ENCODE measurements around the gene AMIGO1. TPM values are rescaled to one million over a fixed set of nuclear protein-coding genes. Genes with fewer than 3 reads are reported as not detected.

The AMIGO1 gene
- polyA plus RNA-seq, 1 donor = 6.2 TPM

DNA sequence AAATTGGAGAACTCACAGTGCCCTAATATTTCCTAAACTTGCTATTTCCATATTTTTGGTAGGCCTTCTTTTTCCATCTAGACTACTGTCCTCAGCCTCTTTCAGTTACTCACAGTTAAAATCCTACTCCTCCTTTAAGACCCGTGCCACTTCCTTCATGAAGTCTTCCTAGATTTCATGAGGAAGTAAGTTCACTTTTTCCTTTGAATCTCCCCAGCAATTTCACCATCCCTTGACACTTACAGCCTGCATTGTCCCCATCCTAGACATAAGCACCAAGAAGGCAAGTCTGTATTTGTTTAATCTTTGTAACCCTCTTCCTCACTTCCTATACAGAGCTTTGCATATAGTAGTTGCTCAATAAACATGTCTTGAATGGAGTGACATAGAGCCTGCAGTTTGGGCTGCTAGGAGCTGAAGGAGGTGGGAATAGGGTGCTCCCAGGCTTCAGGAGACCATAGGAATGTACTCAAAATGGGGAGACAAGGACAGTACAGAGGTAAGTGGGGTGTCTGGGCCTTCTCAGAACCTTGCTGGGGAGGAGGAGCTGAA is 24.9 kb upstream of the AMIGO1 start:
- DNase-seq = no peak

DNA sequence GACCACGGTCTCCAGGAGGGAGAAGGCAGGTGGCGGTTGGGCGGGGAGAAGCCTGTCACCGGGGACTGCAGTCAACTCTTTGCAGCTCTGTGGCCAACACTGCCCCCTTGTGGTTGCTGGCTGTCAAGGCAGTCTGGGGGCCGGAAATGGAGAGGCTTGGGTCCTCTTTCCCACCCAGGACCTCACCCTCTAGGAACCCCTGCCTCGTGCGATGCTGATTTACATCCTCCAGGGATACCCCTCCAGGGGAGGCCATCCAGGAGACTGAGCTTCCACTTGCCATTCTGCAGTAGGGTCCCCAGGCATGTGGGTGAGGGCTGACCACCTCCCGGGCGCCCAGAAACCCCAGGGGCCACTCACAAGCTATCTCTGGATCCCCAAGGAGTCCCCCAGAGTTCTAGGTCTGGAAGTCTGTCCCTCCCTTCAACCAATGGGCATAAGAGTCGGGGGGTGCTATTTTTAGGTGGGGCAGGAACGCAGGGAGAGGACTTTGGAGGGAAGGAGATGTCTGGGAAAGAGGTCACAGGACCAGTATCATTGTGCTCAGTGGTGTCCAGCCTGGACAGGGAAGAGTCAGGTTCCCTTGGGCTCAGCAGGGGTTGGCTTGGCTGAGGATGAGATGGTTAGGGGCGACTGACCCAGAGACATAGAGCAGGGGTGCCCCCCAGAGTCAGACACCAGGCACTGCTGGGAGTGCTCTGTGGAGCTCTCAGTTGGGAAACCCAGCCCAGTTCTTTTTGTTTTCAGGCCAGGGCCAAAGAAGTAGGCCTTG is 23.0 kb upstream of the AMIGO1 start:
- DNase-seq = no peak

DNA sequence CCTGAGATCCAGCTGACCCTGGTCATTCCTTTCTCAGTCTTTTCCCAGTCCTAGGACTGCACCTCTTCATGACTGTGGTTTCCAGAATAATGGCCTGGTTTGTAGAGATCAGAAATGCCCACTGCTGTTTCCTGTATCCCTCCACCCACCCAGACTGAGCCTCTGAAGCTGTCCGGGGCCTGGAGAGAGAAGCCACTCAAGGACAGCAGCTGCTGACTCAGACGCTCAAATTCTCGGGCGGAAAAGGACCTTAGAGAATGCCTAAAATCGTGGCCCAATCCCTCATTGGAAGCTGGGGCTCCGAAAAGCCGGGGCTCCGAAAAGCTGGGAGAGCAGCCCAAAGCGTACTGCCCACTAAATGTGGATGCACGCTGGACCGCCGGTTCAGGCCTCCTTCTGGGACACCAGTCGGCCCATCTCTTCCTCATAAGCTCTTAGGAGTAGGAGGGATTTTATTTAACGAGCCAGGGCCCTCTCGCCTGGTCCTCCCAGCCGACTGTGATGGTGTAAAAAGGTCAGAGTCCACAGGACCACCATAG is 22.4 kb upstream of the AMIGO1 start:
- DNase-seq = no peak

DNA sequence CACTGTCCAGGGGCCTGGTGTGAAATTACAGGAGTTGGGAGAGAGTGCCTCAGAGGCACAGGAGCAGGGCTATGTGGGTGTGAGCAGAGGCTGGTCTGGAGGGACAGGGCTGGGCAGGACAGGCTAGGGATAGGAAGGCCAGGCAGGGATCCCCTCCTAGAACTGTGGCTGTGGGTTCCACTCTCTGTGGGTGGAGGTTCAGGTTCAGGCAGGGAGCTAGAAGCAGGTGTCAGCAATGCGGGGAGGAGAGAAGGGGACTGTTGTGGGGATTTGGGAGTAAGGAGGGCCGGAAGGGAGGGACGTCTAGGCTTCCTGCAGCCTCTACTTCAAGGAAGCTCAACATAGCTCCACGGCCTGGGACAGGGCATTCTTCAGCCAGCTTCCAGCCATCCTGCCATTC is 21.9 kb upstream of the AMIGO1 start:
- no peak for DNase-seq

DNA sequence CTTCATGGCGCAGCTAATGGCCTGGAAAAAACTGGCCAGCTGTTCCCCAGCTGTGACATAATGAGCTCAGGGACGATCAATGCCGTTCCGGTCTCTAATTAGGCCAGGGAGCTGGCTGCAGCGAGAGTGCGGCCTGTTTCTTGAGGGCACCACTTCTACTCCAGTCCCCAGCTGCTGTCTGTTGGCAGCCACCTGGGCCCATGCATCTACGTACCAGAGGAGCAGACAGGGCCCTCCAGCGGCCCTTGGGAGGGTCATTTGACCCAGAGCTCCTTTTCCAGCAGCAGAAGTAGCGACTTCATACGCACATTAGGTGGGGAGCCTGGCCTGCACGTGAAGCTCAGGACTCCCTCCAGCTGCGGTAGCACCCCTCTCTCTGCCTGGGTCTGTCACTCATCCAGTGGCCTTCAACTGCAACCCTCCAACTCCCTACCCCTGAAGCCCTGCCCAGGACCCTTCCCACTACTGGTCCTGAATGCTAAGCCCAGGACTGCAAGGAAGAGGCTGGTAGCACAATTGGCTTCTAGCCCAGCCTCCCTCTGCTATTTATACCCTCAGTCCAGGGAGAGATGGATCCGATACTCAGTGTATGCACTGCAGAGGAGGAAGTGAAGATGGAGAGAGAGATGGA is 21.0 kb upstream of the AMIGO1 start:
- DNase-seq = no peak

DNA sequence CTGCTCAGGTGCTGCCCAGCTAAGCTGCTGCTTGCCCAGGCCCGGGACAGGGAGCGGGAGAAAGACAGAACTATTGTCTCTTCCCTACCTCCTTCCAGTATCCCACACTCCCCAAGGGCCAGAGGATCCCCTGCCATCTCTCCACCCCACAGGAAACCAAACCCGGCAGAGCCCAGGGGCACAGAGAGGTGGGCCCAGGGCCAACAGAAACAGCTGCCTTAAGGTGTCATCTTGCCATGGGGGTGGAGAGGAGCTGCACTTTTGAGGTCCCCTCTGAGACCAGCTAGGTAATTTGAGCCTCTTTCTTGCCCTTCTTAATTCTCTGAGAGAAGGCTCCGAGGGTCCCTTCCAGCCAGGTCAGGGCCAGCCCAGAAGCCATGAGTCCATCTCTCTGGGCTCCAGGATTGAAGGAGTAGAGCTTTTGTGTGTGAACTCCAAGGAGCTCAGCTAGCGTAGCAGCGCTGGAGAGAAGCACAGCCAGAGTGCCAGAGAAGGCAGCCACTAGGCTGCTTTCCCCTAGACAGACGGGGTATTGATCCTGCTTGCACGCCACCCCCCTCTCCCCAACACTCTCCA is 20.4 kb upstream of the AMIGO1 start:
- no peak for DNase-seq

DNA sequence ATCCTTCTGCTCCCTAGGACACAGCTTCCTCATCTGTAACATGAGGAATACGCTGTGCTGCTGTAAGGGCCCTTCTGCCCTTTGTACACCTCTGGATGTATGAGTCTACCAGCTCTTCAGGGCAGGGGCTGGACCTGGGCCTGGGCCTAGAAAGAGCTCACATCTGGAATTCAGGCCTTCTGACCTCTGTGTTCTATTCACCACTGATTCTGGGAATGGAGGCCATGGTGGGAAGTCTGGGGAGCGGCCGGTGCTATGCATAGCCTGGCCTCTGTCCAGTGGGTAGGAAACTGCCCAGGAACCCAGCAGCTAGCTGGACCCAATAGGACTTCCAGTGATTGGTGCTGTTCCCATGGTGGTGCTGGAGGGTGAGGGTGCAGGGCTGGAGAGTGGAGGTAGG is 19.2 kb upstream of the AMIGO1 start:
- no peak for DNase-seq

DNA sequence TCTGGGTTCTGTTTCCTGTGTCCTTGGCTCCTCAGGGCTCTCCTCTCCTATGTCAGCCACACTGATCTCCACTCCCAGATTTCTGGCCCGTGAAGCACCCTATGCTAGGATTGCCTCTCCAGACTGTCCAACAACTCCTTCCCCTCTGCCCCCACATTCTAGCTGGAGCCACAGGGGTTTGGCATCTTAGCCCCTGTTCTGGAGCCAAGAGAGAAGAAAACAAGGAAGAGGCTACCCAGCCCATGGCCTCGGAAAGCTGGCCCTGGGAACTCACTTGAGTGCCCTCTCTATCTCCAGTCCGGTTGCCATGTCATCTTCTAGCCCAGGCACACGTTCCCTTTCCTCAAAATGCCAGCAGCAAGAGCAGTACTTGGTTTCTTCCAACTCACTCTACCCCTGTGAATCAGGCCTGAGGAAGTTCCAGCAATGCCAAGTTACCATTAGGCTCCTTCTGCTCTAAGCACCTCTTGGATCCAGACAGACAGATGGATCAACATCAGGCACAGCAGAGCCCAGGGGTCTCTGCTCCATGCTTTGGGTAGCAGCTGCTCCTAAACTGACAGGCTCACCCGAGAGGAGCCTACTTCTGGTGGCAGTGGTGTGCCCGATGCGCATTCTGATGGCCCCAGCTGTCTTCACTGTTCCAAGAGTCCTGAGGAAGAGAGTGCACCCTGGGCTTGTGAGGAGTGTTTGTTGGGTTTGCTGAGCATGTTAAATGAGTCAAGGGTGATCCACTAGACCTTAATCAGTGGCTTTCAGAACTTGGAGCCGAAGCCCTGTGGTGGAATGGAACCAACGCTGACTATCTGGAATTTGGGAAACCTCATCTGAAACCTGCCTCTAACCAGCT is 18.5 kb upstream of the AMIGO1 start:
- no peak for DNase-seq

DNA sequence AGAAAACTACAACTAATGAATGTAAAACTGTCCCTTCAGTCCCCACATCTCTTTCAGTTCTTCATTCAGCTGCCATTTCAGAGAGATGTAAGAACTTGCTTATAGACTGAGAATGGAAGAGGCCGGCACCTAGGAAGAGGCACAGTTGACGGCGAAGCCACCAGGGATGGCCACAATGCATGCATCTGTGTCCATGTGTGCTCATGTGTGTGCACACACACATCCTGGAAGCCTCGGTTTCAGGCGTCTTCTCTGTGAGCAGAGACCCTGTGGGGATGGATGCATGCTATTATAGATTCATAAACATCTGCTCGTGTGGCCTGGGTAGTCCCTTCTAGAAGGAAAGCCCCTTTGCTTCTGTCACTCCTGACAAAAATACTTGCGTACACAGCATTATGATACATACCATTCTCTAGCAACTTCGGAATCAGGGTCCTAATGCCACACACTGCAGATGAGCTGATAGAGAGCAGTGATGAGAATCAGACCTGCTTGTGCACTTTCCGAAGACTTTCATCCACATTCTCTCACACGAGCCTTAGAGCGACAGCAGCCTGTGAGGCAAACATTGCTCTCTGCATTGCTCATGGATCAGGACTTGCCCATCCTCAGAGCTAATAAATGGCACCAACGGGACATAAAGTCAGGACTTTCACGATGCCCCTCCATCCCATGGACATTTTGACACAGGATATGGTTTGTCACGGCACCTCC is 17.7 kb upstream of the AMIGO1 start:
- DNase-seq = no peak

DNA sequence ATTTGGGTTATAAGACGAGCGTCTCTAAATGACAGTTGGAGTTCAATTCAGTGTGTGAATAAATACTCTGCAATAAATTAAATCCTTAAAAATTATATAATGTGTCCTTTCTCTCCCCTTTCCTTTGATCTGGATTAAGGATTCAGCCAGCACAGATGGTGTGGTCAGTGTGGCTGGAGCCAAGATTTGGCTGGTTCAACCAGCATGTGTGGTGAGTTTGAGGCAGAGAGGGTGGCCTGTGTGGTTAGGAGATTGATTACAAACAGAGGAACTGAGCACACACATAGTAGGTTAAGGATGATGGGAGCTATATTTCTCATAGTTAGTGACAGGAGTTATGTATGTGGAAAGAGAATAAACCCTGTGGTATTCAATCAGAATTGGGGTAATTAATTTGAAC is 14.2 kb upstream of the AMIGO1 start:
- DNase-seq = no peak

DNA sequence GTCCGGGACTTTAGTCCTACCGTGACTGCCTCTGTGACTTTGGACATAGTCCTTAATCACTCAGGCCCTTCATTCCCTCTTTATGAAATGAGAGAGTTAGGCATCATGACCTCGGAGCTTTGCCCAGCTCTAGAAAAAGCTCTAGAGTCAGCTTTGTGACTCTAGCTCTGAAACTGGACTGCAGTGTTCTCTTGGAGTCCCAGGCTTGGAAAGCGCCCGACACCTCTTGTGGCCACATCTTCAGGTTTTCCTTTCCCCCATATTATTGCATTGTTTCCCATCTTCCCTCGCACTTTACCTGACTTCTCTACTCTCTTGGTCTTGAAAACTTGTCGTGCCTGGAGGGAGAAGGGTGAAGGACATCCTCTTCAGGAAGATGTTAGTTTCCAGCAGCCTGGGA is 12.5 kb upstream of the AMIGO1 start:
- DNase-seq = no peak

DNA sequence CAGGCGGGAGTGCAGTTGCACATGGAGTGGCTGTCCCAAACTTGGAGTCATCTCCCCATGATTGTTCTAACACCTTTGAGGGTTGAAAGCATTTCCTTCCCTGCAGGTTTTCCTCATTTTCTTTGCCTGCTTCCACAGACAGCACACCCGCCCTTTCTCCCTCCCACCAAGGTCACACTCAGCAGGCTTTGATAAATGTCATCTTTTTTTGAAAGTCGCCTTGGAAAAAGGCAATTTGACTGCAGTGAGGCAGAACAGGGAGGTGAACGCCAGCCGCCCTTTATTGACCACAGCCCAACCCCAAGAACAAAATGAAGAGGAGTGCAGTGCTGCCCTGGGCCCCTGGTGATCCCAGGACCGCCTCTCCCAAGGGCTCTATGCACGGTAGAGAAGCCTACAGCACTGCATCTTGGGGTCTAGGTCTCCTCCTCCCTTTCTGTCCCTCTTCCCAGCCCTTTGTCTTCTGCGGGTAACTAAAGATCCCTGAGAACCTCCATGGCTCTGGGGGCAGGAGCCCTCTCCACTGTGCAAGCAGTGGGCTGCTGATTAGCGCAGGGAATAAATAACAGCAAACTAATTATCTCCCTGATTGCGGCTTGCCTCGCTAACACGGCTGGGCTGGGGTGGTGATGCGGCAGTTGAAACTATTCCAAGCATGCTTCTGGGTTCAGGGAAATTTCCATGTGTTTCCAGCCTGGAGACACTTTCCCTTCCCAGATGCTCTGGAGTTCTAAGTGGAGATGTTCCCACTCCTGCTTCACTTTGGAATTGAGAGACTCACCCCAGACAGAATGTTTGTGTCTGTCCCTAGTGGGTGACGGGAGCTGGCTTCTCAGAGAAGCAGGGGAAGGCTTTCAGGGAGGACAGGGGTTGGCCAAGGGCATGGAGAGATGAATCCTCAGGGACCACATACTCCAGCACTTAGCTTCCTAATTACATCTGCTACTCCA is 11.8 kb upstream of the AMIGO1 start:
- DNase-seq = no peak

DNA sequence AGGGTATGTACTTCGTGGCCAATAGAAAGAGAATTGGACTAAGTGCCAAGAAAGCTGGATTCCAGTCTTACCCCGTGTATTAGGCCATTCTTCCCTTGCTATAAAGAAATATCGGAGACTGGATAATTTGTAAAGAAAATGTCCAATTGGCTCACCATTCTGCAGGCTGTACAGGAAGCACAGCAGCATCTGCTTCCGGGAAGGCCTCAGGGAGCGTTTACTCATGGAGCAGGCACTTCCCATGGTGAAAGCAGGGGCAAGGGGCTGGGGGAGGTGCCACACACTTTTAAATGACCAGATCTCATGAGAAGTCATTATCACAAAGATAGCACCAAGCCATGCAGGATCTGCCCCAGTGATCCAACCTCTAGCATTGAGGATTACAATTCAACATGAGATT is 7.8 kb upstream of the AMIGO1 start:
- DNase-seq = no peak

DNA sequence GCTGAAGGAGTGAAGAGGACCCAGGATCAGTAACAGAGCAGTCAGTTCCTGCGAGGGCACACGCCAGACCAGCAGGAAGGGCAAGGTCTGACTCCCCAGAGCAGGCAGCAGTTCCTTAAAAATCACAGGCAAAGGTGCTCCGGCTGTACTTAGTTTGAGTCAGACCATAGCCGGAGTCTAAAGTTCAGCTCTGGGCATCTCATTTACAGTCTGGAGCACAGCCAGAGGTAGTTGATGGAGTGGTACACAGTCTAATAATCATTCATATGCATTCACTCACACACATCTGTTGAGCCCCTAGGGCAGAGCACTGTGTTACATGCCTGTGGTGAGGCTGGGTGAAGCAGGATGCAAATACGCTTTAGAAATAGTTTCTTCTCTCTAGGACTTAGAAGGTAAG is 7.3 kb upstream of the AMIGO1 start:
- no peak for DNase-seq

DNA sequence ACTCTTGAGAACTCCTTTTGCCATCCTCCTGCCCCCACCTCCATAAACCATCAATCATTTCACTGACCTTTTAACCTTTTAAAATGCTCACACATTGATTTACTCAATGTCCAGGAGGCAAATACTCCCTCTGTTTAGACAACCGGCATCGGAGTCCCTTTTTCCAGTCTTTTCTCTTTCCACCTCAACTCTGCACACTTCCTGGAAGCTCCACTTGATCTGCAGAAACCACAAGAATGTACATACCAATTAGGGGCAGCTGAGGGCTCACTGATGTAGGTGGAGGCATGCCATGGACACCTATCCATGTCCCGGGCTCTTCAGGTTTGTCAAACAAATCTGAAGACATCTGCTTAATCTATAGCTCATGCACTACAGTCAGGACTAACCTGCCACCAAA is 5.3 kb upstream of the AMIGO1 start:
- no peak for DNase-seq

DNA sequence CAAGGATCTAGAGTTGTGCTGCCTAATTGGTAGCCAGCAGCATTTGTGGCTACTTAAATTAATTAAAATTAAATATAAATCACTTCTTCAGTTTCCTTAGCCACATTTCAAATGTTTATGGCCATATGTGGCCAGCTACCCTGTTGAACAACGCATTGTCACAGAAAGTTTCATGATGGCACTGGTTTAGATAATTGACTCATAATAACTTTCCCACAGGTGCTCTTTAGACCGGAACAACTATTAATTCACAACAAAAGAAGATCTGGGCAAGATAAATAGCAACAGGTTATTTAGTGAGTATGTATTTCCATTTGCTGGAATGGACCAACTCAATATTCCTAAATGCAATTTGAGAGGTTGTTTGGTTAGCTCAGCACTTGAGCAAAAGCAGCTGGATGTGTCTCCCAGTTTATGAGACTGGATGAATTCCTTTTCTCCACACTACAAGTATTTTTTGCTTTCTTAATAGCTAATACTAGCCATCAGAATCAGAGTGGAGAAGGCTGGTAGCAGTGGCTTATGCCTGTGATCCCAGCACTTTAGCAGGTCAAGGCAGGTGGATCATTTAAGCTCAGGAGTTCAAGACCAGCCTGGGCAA is 3.7 kb upstream of the AMIGO1 start:
- DNase-seq = no peak

DNA sequence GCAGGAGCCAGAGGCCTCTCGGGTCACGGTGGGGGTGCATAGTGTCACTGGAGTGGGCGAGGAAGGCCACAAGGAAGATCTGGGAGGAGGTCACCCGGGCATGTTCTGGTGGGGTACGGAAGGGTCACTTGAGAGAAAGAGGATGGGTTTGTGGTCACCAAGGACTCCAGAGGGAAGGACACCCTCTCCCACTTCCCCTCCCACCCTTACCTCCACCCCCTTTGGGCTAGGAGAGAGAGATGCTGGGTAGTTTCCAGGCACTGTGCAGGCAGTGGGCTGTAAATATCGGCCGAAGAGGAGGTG is 703 bp downstream of the AMIGO1 start:
- DNase-seq = no peak

DNA sequence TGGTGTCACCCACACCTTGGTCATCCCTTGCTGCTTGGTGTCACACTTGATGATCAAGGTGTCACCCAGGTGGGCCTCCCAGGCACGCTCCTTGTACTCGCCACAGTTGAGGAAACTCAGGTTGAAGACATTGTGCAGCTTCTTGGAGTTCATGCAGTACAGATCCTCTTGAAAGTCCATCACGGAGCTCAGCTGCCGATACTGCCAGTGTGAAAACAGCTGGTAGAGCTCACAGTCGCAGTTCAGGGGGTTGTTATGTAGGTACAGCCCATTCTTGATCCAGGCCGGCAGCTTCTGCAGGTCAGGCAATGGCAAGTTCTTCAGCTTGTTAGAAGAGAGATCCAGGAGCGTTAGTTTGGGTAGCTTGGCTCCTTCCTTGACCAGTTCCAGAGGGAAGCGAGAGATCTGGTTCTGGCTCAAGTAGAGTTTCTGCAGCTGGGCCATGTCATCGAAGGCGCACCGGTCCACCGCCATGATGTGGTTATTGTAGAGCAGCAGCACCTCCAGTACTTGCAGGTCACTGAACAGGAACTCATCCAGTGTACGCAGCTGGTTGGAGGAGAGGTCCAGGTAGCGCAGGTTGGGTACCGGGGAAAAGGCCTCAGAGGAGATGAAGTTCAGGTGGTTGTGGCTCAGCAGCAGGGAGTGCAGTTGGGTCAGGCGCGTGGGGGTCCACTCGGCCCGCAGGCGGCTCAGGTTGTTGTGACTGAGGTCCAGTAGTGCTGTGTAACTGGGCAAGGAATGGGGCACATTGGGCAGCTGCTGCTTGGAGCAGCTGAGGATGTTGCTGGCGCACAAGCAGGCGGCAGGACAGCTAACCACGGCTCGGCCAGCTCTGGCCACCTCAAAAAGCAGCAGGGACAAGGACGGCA is 1.3 kb downstream of the AMIGO1 start:
- DNase-seq = no peak

DNA sequence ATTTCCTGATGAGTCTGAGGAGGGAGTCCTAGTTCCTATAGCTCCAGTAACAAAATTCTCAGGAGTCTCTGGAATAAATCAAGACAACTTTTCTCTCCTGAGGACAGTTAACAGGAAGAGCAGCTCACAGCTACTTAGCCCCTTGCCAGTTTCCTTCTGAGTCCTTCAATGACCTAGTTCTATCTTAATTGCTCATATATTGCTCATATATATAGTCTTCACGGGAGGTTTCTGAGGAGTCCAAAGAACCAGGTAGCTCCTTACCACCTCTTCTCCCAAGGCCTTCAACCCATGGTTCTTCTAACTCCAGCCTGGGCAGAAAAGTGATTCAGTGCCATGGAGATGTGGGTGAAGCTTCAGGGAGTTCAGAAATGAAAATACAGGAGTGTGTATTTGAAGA is 4.6 kb downstream of the AMIGO1 start:
- DNase-seq = no peak

All from left kidney (tissue), 2 donors.